HG02973 (cell line): ENCODE measurements around the gene SIRT6.
"Not testable (repeated sequence)": the region's sequence is repeated elsewhere in the genome, so short reads cannot be mapped to it uniquely, and the experiment has no call there.

ENCODE experiments used
- ATAC-seq: cut with Tn5 transposase; IDR thresholded peaks from one replicate; pipeline ENCODE4 v1.9.1; 2021; ENCODE audit warnings: moderate library complexity; ENCODE audit not compliant: unreplicated experiment

Gene SIRT6

GRCh38 chr19:4200940-4201542 is 18.7 kb upstream of the SIRT6 start:
- no peak for ATAC-seq

- ATAC-seq: no peak
Measured at GRCh38 chr19:4199699-4200293, 17.4 kb upstream of the SIRT6 start.

GRCh38 chr19:4198467-4199126 is 16.2 kb upstream of the SIRT6 start:
- no peak for ATAC-seq

- no peak for ATAC-seq
Measured at GRCh38 chr19:4197625-4198466, 15.5 kb upstream of the SIRT6 start.

- ATAC-seq: no peak
Measured at GRCh38 chr19:4197228-4197624, 14.9 kb upstream of the SIRT6 start.

- ATAC-seq: no peak
Measured at GRCh38 chr19:4196587-4197148, 14.3 kb upstream of the SIRT6 start.

GRCh38 chr19:4196009-4196408 is 13.6 kb upstream of the SIRT6 start:
- no peak for ATAC-seq

- no peak for ATAC-seq
Measured at GRCh38 chr19:4194353-4194752, 12.0 kb upstream of the SIRT6 start.

- not testable (repeated sequence) for ATAC-seq
Measured at GRCh38 chr19:4192537-4192936, 10.2 kb upstream of the SIRT6 start.

GRCh38 chr19:4189641-4190040 is 7.3 kb upstream of the SIRT6 start:
- ATAC-seq: no peak

- no peak for ATAC-seq
Measured at GRCh38 chr19:4187313-4188122, 5.2 kb upstream of the SIRT6 start.

- ATAC-seq: no peak
Measured at GRCh38 chr19:4186087-4186993, 4.0 kb upstream of the SIRT6 start.

- ATAC-seq: no peak
Measured at GRCh38 chr19:4185413-4186086, 3.2 kb upstream of the SIRT6 start.

GRCh38 chr19:4184718-4185352 is 2.5 kb upstream of the SIRT6 start:
- no peak for ATAC-seq

GRCh38 chr19:4183967-4184717 is 1.8 kb upstream of the SIRT6 start:
- no peak for ATAC-seq

GRCh38 chr19:4181053-4181508 is 1.3 kb downstream of the SIRT6 start:
- no peak for ATAC-seq

GRCh38 chr19:4178990-4179389 is 3.4 kb downstream of the SIRT6 start:
- ATAC-seq: no peak

GRCh38 chr19:4177146-4177545 is 5.2 kb downstream of the SIRT6 start:
- ATAC-seq: no peak
